Measurements from ENCODE around the gene PSMA7.
A peak's percentile ranks its signal among the peaks of the same experiment; 100 is the strongest.

Gene PSMA7

GRCh38 chr20:62171245-62171644 is 28.1 kb upstream of the PSMA7 start:
- DNase-seq = no peak

GRCh38 chr20:62170536-62170935 is 27.3 kb upstream of the PSMA7 start:
- no peak for DNase-seq

GRCh38 chr20:62168890-62169435 is 25.8 kb upstream of the PSMA7 start:
- no peak for DNase-seq

- no peak for DNase-seq
These were observed 24.9 kb upstream of the PSMA7 start for GRCh38 chr20:62168061-62168460.

GRCh38 chr20:62167474-62167873 is 24.3 kb upstream of the PSMA7 start:
- DNase-seq = no peak

- DNase-seq = no peak
These were observed 22.7 kb upstream of the PSMA7 start for GRCh38 chr20:62165762-62166399.

- no peak for DNase-seq
These were observed 21.9 kb upstream of the PSMA7 start for GRCh38 chr20:62164879-62165761.

- no peak for DNase-seq
These were observed 21.0 kb upstream of the PSMA7 start for GRCh38 chr20:62163986-62164762.

GRCh38 chr20:62163485-62163865 is 20.3 kb upstream of the PSMA7 start:
- no peak for DNase-seq

GRCh38 chr20:62162765-62163484 is 19.7 kb upstream of the PSMA7 start:
- no peak for DNase-seq

- no peak for DNase-seq
These were observed 18.2 kb upstream of the PSMA7 start for GRCh38 chr20:62161347-62161746.

- no peak for DNase-seq
These were observed 17.7 kb upstream of the PSMA7 start for GRCh38 chr20:62160876-62161275.

- no peak for DNase-seq
These were observed 17.1 kb upstream of the PSMA7 start for GRCh38 chr20:62160253-62160652.

GRCh38 chr20:62159839-62160238 is 16.6 kb upstream of the PSMA7 start:
- DNase-seq = peak; percentile 77

GRCh38 chr20:62159052-62159451 is 15.9 kb upstream of the PSMA7 start:
- DNase-seq = no peak

- no peak for DNase-seq
These were observed 15.3 kb upstream of the PSMA7 start for GRCh38 chr20:62158541-62158940.

- no peak for DNase-seq
These were observed 14.8 kb upstream of the PSMA7 start for GRCh38 chr20:62158088-62158400.

- no peak for DNase-seq
These were observed 14.3 kb upstream of the PSMA7 start for GRCh38 chr20:62157387-62158087.

- peak; percentile 87 for DNase-seq
These were observed 13.6 kb upstream of the PSMA7 start for GRCh38 chr20:62156592-62157386.

GRCh38 chr20:62156254-62156556 is 13.0 kb upstream of the PSMA7 start:
- no peak for DNase-seq

- no peak for DNase-seq
These were observed 12.4 kb upstream of the PSMA7 start for GRCh38 chr20:62155428-62156253.
